C4-2B (cell line): ENCODE results near the gene KMT2B.

Experiments
- H3K27ac ChIP-seq: fragments of 450-650 bp; 2 replicates; pipeline ENCODE4 v1.5.1; 2017
- ZFX ChIP-seq: fragments of 450-650 bp; IDR thresholded peaks from 2 replicates; pipeline ENCODE4 v1.6.1; 2017
- TF ChIP-seq, protein P1 (sequence below): fragments of 450-650 bp; conservative IDR thresholded peaks from 2 replicates; pipeline ENCODE4 v1.5.1; 2017; ENCODE audit warnings: mild to moderate bottlenecking

KMT2B gene

DNA sequence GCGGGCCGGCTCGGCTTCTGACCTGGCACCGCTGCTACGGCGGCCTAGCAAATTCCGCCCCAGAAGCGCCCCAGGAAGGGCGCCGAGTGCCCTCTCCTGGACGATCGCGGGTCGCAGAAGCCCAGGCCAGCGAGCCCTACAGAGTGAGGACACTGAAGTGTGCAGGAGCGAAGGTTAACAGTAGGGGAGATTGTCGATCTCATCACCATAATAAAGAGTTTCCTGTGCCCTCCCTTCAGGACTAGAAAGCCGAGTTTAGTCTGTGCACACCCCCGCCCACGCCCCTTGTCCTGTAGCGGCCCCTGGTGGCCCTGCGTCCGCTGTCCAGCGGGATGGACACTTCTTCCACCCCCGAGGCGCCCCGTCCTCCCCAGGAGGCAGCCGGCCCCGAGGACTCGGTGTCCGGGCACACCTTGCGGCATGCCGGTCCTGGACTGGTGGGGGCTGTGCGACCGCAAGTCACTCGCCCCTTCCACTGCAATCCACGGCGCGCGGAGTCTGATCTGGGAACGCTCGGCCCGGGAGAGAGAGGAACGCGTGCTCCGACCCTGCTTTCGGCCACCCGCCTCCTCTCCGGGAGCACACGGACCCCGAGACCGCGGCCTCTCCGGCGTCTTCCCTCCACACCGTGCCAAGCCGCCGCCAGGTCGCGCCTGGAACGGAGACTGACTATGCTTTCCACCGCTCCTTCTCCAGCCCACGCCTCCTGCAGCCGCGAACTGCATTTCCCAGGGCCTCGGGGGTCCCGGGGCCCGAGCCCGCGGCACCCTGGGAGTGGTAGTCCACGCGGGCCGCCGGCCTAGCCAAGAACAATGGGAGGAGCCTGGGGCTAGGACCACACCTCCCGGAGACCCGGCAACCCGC is 770 bp upstream of the KMT2B start:
- TF ChIP-seq ZFX = peak; percentile 85; the same call in 1 of the 2 replicates
- TF ChIP-seq, protein P1, sequence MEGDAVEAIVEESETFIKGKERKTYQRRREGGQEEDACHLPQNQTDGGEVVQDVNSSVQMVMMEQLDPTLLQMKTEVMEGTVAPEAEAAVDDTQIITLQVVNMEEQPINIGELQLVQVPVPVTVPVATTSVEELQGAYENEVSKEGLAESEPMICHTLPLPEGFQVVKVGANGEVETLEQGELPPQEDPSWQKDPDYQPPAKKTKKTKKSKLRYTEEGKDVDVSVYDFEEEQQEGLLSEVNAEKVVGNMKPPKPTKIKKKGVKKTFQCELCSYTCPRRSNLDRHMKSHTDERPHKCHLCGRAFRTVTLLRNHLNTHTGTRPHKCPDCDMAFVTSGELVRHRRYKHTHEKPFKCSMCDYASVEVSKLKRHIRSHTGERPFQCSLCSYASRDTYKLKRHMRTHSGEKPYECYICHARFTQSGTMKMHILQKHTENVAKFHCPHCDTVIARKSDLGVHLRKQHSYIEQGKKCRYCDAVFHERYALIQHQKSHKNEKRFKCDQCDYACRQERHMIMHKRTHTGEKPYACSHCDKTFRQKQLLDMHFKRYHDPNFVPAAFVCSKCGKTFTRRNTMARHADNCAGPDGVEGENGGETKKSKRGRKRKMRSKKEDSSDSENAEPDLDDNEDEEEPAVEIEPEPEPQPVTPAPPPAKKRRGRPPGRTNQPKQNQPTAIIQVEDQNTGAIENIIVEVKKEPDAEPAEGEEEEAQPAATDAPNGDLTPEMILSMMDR = peak; percentile 98
- H3K27ac ChIP-seq = peak overlapping the region; percentile 92

DNA sequence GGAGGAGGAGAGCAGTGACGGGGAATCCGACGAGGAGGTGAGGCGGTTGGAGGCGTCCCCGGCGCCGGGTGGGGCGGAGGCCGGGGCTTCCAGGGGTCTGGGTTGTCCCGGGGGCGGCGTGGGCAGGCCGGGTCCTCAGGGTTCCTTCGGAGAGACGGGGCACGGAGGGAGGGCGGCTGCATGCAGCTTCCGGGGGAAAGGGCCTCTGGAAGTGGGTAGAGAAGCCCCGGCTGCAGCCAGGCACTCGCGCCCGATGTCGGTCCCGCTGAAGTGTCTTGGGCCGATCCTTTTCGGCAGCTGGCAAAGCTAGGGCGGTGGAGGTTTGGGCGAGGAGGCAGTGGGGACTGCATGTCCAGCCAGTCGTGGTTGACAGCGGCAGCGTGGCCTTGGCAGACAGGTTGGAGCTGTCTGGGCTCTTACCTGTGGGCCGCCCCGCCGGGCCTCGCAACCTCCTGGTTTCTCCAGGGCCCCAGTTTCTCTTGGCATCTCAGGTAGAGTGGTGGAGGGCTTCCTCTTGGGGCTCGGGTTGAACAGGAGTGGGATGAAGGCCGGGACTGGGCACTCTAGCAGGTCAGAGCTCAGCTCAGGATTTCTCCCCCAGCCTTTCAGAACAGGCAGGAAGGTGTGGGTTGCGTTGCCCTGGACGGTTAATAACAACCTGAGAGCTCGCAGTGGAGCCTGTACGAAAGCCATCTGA is 690 bp downstream of the KMT2B start:
- TF ChIP-seq ZFX = peak; percentile 79; the same call in 1 of the 2 replicates
- TF ChIP-seq, protein P1 = no peak
- peak overlapping the region; percentile 92 for H3K27ac ChIP-seq

DNA sequence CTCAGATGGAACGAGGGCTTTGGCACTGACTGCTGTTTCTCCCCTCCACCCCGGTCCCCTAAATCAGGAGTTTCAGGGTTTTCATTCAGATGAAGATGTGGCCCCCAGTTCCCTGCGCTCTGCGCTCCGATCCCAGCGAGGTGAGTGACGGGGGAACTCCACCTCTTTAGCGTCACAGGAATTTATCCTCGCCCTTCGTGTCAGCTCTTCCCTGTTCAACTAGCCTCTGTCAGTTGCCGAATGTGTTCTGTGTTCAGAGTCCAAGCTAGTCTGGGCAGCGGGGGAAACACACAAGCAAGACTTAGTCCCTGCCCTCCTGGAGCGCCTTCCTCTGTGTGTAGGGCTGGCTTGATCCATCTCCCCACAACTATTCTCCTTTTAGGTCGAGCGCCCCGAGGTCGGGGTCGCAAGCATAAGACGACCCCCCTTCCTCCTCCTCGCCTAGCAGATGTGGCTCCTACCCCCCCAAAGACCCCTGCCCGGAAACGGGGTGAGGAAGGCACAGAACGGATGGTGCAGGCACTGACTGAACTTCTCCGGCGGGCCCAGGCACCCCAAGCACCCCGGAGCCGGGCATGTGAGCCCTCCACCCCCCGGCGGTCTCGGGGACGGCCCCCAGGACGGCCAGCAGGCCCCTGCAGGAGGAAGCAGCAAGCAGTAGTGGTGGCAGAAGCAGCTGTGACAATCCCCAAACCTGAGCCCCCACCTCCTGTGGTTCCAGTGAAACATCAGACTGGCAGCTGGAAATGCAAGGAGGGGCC is 1.8 kb downstream of the KMT2B start:
- peak overlapping the region; percentile 92 for H3K27ac ChIP-seq

DNA sequence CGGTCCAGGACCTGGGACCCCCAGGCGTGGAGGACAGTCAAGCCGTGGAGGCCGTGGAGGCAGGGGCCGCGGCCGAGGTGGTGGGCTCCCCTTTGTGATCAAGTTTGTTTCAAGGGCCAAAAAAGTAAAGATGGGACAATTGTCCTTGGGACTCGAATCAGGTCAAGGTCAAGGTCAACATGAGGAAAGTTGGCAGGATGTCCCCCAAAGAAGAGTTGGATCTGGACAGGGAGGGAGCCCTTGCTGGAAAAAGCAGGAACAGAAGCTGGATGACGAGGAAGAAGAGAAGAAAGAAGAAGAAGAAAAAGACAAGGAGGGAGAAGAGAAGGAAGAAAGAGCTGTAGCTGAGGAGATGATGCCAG is 2.3 kb downstream of the KMT2B start:
- H3K27ac ChIP-seq = no peak overlapping the region
- TF ChIP-seq, protein P1 = no peak
- TF ChIP-seq ZFX = no peak

More for the DNA sequence above, 1.8 kb downstream of the KMT2B start:
- TF ChIP-seq ZFX = no peak
- TF ChIP-seq, protein P1 = no peak

DNA sequence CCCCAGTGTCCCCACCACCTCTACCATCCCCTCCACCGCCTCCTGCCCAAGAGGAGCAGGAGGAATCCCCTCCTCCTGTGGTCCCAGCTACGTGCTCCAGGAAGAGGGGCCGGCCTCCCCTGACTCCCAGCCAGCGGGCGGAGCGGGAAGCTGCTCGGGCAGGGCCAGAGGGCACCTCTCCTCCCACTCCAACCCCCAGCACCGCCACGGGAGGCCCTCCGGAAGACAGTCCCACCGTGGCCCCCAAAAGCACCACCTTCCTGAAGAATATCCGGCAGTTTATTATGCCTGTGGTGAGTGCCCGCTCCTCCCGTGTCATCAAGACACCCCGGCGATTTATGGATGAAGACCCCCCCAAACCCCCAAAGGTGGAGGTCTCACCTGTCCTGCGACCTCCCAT is 2.8 kb downstream of the KMT2B start:
- H3K27ac ChIP-seq = no peak overlapping the region

DNA sequence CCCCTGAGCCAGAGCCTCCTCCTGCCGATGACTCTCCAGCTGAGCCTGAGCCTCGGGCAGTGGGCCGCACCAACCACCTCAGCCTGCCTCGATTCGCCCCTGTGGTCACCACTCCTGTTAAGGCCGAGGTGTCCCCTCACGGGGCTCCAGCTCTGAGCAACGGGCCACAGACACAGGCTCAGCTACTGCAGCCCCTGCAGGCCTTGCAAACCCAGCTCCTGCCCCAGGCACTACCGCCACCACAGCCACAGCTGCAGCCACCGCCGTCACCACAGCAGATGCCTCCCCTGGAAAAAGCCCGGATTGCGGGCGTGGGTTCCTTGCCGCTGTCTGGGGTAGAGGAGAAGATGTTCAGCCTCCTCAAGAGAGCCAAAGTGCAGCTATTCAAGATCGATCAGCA is 3.6 kb downstream of the KMT2B start:
- no peak overlapping the region for H3K27ac ChIP-seq
- TF ChIP-seq, protein P1 = no peak
- TF ChIP-seq ZFX = no peak

More for the DNA sequence above, 2.8 kb downstream of the KMT2B start:
- no peak for TF ChIP-seq ZFX
- TF ChIP-seq, protein P1 = no peak
